Measurements from ENCODE around the gene QKI.
A peak's percentile ranks its signal among the peaks of the same experiment; 100 is the strongest.

QKI gene

GRCh38 chr6:163533443-163533842 is 118.9 kb downstream of the QKI start:
- peak; percentile 16 for DNase-seq (ENCODE audit: low spot score)

GRCh38 chr6:163536770-163537169 is 122.3 kb downstream of the QKI start:
- no peak for DNase-seq (ENCODE audit: low spot score)

GRCh38 chr6:163538331-163538730 is 123.8 kb downstream of the QKI start:
- DNase-seq (ENCODE audit: low spot score): no peak

GRCh38 chr6:163539101-163539762 is 124.7 kb downstream of the QKI start:
- no peak for DNase-seq (ENCODE audit: low spot score)

- no peak for DNase-seq (ENCODE audit: low spot score)
These were observed 128.8 kb downstream of the QKI start for GRCh38 chr6:163543321-163543720.

- DNase-seq (ENCODE audit: low spot score): no peak
These were observed 130.9 kb downstream of the QKI start for GRCh38 chr6:163545370-163545769.

- DNase-seq (ENCODE audit: low spot score): no peak
These were observed 132.8 kb downstream of the QKI start for GRCh38 chr6:163547287-163547686.

- DNase-seq (ENCODE audit: low spot score): no peak
These were observed 134.1 kb downstream of the QKI start for GRCh38 chr6:163548624-163549023.

- no peak for DNase-seq (ENCODE audit: low spot score)
These were observed 139.5 kb downstream of the QKI start for GRCh38 chr6:163554032-163554431.

GRCh38 chr6:163554663-163555062 is 140.1 kb downstream of the QKI start:
- no peak for DNase-seq (ENCODE audit: low spot score)

GRCh38 chr6:163559661-163560060 is 145.1 kb downstream of the QKI start:
- no peak for DNase-seq (ENCODE audit: low spot score)

GRCh38 chr6:163563318-163563717 is 148.8 kb downstream of the QKI start:
- no peak for DNase-seq (ENCODE audit: low spot score)

GRCh38 chr6:163564534-163564933 is 150.0 kb downstream of the QKI start:
- DNase-seq (ENCODE audit: low spot score): no peak

- no peak for DNase-seq (ENCODE audit: low spot score)
These were observed 150.6 kb downstream of the QKI start for GRCh38 chr6:163565140-163565539.

GRCh38 chr6:163566056-163566455 is 151.5 kb downstream of the QKI start:
- DNase-seq (ENCODE audit: low spot score): no peak

GRCh38 chr6:163568275-163568674 is 153.8 kb downstream of the QKI start:
- DNase-seq (ENCODE audit: low spot score): no peak

GRCh38 chr6:163570579-163571231 is 156.2 kb downstream of the QKI start:
- DNase-seq (ENCODE audit: low spot score): no peak

- no peak for DNase-seq (ENCODE audit: low spot score)
These were observed 157.2 kb downstream of the QKI start for GRCh38 chr6:163571730-163572129.

GRCh38 chr6:163572612-163573011 is 158.1 kb downstream of the QKI start:
- DNase-seq (ENCODE audit: low spot score): no peak

- DNase-seq (ENCODE audit: low spot score): no peak
These were observed 159.1 kb downstream of the QKI start for GRCh38 chr6:163573503-163574179.

- no peak for DNase-seq (ENCODE audit: low spot score)
These were observed 161.6 kb downstream of the QKI start for GRCh38 chr6:163576114-163576513.

GRCh38 chr6:163577404-163577803 is 162.9 kb downstream of the QKI start:
- no peak for DNase-seq (ENCODE audit: low spot score)

GRCh38 chr6:163579111-163579879 is 164.8 kb downstream of the QKI start:
- no peak for DNase-seq (ENCODE audit: low spot score)
